Endothelial cell of umbilical vein (primary cell): Measurements from ENCODE around the gene LRIT2. TPM values are rescaled to one million over a fixed set of nuclear protein-coding genes. Genes with fewer than 3 reads are reported as not detected.

ENCODE experiments used
- BruUV-seq: library from RNA; stranded (reverse); fragments of 400-500 nt; replicated peaks from 2 replicates; lab custom pipeline; 2021; lab: Mats Ljungman, UMichigan
- CTCF ChIA-PET: fragments of 300-600, 350-600 bp; sonication (Branson Sonifier 250); formaldehyde crosslinking; loops from one replicate; lab custom pipeline; 2021; ENCODE audit warnings: antibody characterized with exemption, inconsistent platforms; lab: Charles Lee
- POLR2A ChIA-PET: fragments of 300-600, 350-600 bp; sonication (Branson Sonifier 250); formaldehyde crosslinking; loops from one replicate; lab custom pipeline; 2021; ENCODE audit warnings: antibody characterized with exemption, inconsistent platforms; lab: Charles Lee
- DNase-seq: peaks from one replicate; pipeline ENCODE4 v3.0.0-alpha.2; 2011; ENCODE audit warnings: low read depth, low spot score
- FAIRE-seq: peaks from 2 replicates; lab custom pipeline; 2011; peaks lifted over from hg19 to GRCh38; lab: Jason Lieb, UNC
- H2AFZ ChIP-seq: 2 replicates; pipeline ENCODE4 v1.6.0; 2012; ENCODE audit warnings: low read depth, low read length, control low read depth, inconsistent platforms
- H3K27ac ChIP-seq: 2 replicates; pipeline ENCODE4 v1.5.1; 2011; ENCODE audit warnings: low read depth, mild to moderate bottlenecking, control low read depth, low read length, moderate library complexity; ENCODE audit not compliant: insufficient read depth
- H3K27me3 ChIP-seq, 2 experiments: 2 replicates each; pipeline versions ENCODE4 v1.6.0 to v1.6.1; 2011; ENCODE audit warnings: low read length in 2 of 2, mixed read lengths in 1 of 2; ENCODE audit not compliant: control insufficient read depth in 2 of 2, insufficient read depth in 2 of 2
- H3K36me3 ChIP-seq, 2 experiments: 2 replicates in 1 of 2; 3 replicates in 1 of 2; pipeline ENCODE4 v1.5.1; 2011; ENCODE audit warnings: low read length in 2 of 2, mild to moderate bottlenecking in 1 of 2, moderate library complexity in 1 of 2; ENCODE audit not compliant: control insufficient read depth in 2 of 2, insufficient read depth in 2 of 2; ENCODE audit errors: extremely low read depth in 1 of 2
- H3K4me1 ChIP-seq: 3 replicates; pipeline ENCODE4 v1.5.1; 2011; ENCODE audit warnings: mild to moderate bottlenecking, low read length; ENCODE audit not compliant: control insufficient read depth, insufficient read depth; ENCODE audit errors: extremely low read depth
- H3K4me2 ChIP-seq: 2 replicates; pipeline ENCODE4 v1.6.1; 2011; ENCODE audit warnings: low read length, control low read depth, mixed read lengths; ENCODE audit not compliant: insufficient read depth
- H3K4me3 ChIP-seq, 3 experiments: fragments of 200-600 bp in 1 of 3; sonication (generic), shearing (Covaris generic) in 1 of 3; replicated peaks in 1 of 3; 2 replicates each; pipeline ENCODE4 v1.5.1; 2011 to 2016; ENCODE audit warnings: control low read depth in 3 of 3, low read length in 3 of 3, mild to moderate bottlenecking in 2 of 3, inconsistent platforms in 1 of 3, low read depth in 1 of 3, moderate library complexity in 1 of 3; ENCODE audit not compliant: insufficient read depth in 1 of 3
- H3K79me2 ChIP-seq: 2 replicates; pipeline ENCODE4 v1.6.0; 2012; ENCODE audit warnings: low read length, inconsistent platforms; ENCODE audit not compliant: control insufficient read depth, insufficient read depth
- H3K9ac ChIP-seq: replicated peaks from 2 replicates; pipeline ENCODE3; 2011; ENCODE audit warnings: low read length, control low read depth; ENCODE audit not compliant: insufficient read depth; ENCODE audit errors: extremely low read depth
- H3K9me1 ChIP-seq: replicated peaks from 3 replicates; pipeline ENCODE4 v1.6.0; 2011; ENCODE audit warnings: mild to moderate bottlenecking, low read length; ENCODE audit not compliant: control insufficient read depth, insufficient read depth; ENCODE audit errors: extremely low read depth
- H3K9me3 ChIP-seq: replicated peaks from 2 replicates; pipeline ENCODE4 v1.5.1; 2012; ENCODE audit warnings: low read length, inconsistent platforms; ENCODE audit not compliant: control insufficient read depth, insufficient read depth
- H4K20me1 ChIP-seq: replicated peaks from 2 replicates; pipeline ENCODE3; 2011; ENCODE audit warnings: mild to moderate bottlenecking, low read length; ENCODE audit not compliant: control insufficient read depth, insufficient read depth; ENCODE audit errors: extremely low read depth
- CTCF ChIP-seq, 2 donors: IDR thresholded peaks; 1 replicate in 1 of 2; 2 replicates in 1 of 2; pipeline ENCODE4 v1.5.1; 2011; ENCODE audit warnings: low read length in 2 of 2, mild to moderate bottlenecking in 2 of 2, moderate library complexity in 2 of 2, control low read depth in 1 of 2, inconsistent platforms in 1 of 2, low read depth in 1 of 2; ENCODE audit not compliant: insufficient read depth in 1 of 2; ENCODE audit errors: extremely low read depth in 1 of 2
- EZH2 ChIP-seq: IDR thresholded peaks from 2 replicates; pipeline ENCODE4 v1.6.1; 2012; ENCODE audit warnings: borderline replicate concordance, low read depth, mild to moderate bottlenecking, moderate library complexity, low read length, inconsistent platforms; ENCODE audit not compliant: severe bottlenecking
- FOS ChIP-seq: IDR thresholded peaks from 2 replicates; pipeline ENCODE4 v1.6.1; 2011; ENCODE audit warnings: mild to moderate bottlenecking, low read length, moderate library complexity, borderline replicate concordance; ENCODE audit not compliant: insufficient read depth
- GATA2 ChIP-seq: IDR thresholded peaks from 2 replicates; pipeline ENCODE4 v1.7.0; 2011; ENCODE audit warnings: low read depth, mild to moderate bottlenecking, moderate library complexity, mixed read lengths, low read length; ENCODE audit not compliant: insufficient read length, insufficient read depth
- JUN ChIP-seq: IDR thresholded peaks from 2 replicates; pipeline ENCODE4 v1.6.1; 2011; ENCODE audit warnings: borderline replicate concordance, low read depth; ENCODE audit not compliant: insufficient read length, insufficient read depth
- MAX ChIP-seq: IDR thresholded peaks from 2 replicates; pipeline ENCODE4 v1.6.1; 2011; ENCODE audit not compliant: insufficient read depth, insufficient read length
- MYC ChIP-seq: IDR thresholded peaks from one replicate; pipeline ENCODE4 v1.6.1; 2011; ENCODE audit warnings: mild to moderate bottlenecking, low read depth, low read length
- POLR2A ChIP-seq: IDR thresholded peaks from 2 replicates; pipeline ENCODE4 v1.6.1; 2012; ENCODE audit warnings: low read depth, mild to moderate bottlenecking, control low read depth, low read length
- POLR2AphosphoS5 ChIP-seq: IDR thresholded peaks from 2 replicates; pipeline ENCODE4 v1.6.1; 2012; ENCODE audit warnings: low read depth, mild to moderate bottlenecking, control low read depth, low read length, moderate library complexity; ENCODE audit not compliant: insufficient read depth
- dilution Hi-C: fragments of 300-500 bp; cut with MboI; formaldehyde crosslinking; loops from one replicate; pipeline ENCODE4 v1.15.0; 2019; ENCODE audit warnings: low sequenced_read_pairs; ENCODE audit not compliant: extremely low pct_ligation_motif_present
- intact Hi-C: fragments of 100-400 bp; cut with micrococcal nuclease; formaldehyde crosslinking; loops from one replicate; pipeline ENCODE4 v1.10.0; 2022
- polyA plus RNA-seq, 4 experiments: library from polyadenylated mRNA; depleted of rRNA in 3 of 4; stranded (reverse) in 3 of 4; unstranded in 1 of 4; fragments of >200 nt; gene quantifications; 2 replicates each; pipeline versions ENCODE4 v1.2.1 to v1.2.3, GENCODE V29; 2011 to 2012; ENCODE audit warnings: missing spikeins in 1 of 4
- total RNA-seq: library from RNA; stranded (reverse); gene quantifications from 2 replicates; pipeline ENCODE4 v1.2.3, GENCODE V29; 2021

LRIT2 gene
- total and polyA plus RNA-seq, 2 donors (not counting 3 experiments of a cell fraction or from before 2014, with no cell fraction given), result not detected

- no peak overlapping the region for H3K4me3 ChIP-seq
- no peak overlapping the region for H3K4me2 ChIP-seq
- ChIA-PET CTCF (no interaction called here), POLR2A (no interaction called here)
- DNase-seq, result no peak
- H3K27ac ChIP-seq, result no peak overlapping the region
- H3K79me2 ChIP-seq, result no peaks in the 10 kb centered on the region
- dilution Hi-C loops, result no loop called here
- H3K9ac ChIP-seq, result no peak overlapping the region
- BruUV-seq, result no TSS peak
- intact Hi-C loops, result no loop called here
- H3K9me3 ChIP-seq, result no peaks in the 10 kb centered on the region
- no peaks in the 10 kb centered on the region for H3K4me1 ChIP-seq
- H4K20me1 ChIP-seq, result no peaks in the 10 kb centered on the region
- TF ChIP-seq CTCF (IDR thresholded peaks at IDR 0.05; ENCODE audit: extremely low read depth in 1 of 2, insufficient read depth in 1 of 2, low read depth in 1 of 2, low read length in 2 of 2) (no peak), MYC (no peak), POLR2AphosphoS5 (no peak), EZH2 (no peak), JUN (no peak), FOS (no peak), MAX (no peak), POLR2A (no peak), GATA2 (no peak)
- no peaks in the 10 kb centered on the region for H3K9me1 ChIP-seq
- H2AFZ ChIP-seq, result no peak overlapping the region
- peaks cover 0 to 2% of the 10 kb centered on the region in 2 experiments for H3K27me3 ChIP-seq
- FAIRE-seq, result no peak
- H3K36me3 ChIP-seq, result no peaks in the 10 kb centered on the region
Measured at GRCh38 chr10:84201682-84202081, 23.7 kb downstream of the LRIT2 start.
